Pulmonary artery endothelial cell (primary cell): Measurements from ENCODE around the gene ADGRB3. TPM values are rescaled to one million over a fixed set of nuclear protein-coding genes. Genes with fewer than 3 reads are reported as not detected.

Source experiments
- DNase-seq: peaks from one replicate; pipeline ENCODE4 v3.0.0-alpha.2; 2011; ENCODE audit warnings: low read depth, low spot score
- total RNA-seq: library from RNA; depleted of rRNA; stranded (reverse); fragments of >200 nt; gene quantifications from 2 replicates; pipeline ENCODE4 v1.2.3, GENCODE V29; 2014

The ADGRB3 gene
- total RNA-seq, 1 donor from 2014 or later: not detected

DNA sequence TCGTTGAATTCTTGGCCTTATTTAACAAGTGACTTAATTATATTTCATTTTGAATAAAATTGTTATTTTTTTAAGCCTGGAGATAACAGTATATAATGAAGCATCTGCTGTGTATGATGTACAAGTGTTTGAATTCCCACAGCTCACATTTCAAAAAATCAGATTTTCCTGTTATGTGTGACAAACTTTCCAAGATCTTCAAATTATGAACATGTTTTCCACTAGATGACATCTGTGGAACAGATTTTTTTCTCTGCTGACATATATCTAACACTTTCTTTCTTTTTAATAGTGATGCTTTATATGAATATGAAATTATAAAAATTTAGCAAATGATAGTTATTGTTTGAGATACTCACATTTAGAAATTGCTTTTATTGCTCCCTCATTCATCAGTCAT is 678.9 kb downstream of the ADGRB3 start:
- DNase-seq: no peak

DNA sequence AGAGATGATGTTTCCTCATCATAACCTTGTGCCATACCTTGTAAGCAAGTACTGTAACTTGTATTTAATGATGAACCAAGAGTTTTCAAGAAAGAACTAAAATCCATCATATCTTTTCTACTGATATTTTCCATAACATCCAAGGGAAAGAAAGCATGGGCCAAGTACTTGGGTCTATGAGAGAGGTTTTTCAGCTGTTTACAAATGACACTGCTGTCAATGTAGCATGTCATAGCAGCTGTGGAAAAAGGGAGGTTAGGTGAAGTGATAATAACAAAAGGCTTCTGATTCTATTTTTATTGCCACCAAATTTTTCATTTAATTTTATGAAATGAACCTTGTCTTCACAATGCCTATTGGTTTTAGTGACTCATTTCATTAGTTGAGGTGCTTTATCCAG is 679.4 kb downstream of the ADGRB3 start:
- no peak for DNase-seq

DNA sequence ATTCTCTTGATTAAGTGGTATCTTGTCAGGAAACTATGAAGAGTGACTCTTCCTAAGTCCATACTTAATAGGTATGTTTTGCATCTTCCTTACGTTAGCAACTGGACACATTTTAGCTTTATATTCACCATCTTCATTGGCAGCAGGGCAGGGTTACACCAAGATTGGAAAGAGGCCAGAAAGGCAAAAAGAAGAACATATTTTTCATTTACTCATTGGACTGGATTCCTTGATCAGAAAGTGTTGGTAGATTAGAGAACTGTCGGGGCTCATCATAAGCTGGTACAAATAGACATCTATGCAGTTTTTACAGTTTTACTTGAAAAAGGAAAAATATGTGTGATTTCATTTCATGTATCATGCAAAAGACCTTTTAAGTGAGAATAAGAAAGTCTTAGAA is 696.8 kb downstream of the ADGRB3 start:
- DNase-seq: no peak

DNA sequence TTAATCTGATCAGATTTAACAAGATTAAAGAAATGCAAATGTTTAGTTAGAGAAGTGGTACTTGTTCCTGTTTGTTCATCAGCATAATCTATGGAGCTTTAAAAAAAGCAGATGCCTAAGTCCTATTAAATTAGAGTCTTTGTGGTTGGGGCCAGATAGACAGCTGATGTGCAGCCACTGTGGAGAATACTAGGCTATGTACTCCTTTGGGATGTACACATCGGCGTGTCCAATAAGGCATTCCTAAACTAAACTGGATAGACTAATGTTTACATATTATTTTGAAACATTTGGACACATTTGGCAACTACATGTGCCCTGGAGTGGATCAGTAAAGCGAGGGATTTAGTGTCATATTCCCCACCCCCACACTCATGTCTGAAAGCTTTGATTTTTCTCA is 702.2 kb downstream of the ADGRB3 start:
- DNase-seq: no peak

DNA sequence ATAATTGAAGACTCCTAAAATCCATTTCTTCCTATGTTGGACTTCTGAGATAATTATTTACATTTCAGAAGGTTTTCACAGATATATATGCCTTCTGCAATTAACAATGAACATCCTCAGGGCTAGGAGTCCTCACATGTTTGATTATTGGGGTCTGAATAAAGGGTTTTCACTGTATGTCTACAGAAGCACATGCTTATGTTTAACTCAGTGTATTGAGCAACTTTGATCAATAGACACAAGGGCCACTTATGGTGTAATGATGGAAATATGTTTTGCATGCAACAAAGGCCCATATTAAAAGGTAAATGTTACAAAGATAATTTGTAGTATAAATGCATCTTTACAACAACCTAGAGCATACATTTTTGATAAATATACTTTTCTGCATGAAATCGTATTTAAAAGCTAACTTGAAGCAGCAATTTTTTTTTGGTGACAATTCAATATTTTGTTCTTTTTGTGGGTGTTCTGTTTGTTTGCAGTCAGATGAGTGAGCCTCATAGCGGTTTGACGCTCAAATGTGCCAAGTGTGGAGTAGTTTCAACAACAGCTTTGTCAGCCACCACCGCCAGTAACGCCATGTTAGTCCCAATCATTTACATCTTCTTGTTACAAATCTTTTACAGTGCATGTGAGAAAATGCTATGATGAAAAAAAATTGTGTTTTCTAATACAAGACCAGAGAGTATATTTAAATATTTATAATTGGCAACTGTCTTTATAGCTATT is 703.5 kb downstream of the ADGRB3 start:
- no peak for DNase-seq

DNA sequence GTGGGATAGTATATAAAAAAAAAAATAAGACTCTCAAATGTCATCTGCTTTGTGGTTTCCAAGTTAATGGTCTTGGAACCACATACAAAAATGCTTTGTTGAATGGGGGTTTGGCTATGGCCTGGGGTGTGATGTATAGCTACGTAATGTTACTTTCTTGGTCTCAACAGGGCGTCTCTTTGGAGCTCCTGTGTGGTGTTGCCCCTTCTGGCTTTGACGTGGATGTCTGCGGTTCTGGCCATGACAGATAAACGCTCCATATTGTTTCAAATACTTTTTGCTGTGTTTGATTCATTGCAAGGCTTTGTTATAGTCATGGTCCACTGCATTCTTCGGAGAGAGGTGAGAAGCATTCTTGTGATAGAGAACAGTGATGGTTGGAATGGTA is 704.1 kb downstream of the ADGRB3 start:
- no peak for DNase-seq

DNA sequence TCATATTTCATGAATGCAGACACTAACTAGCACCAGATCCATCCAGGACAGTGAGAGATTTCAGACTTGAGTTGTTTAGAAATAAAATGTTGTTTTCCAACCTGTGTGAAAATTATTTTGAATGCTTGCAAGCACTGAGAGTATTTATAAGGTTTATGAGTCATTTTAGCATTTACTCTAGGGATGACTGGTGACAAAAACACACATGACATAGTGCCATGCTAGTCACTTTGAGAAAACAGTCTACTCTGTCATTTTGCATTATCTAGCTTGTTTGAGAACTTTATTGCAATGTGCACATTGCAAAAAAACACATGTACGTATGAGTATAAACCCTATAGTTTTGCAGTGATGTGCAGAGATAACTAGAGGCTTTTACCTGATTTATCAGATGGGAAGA is 705.1 kb downstream of the ADGRB3 start:
- no peak for DNase-seq

DNA sequence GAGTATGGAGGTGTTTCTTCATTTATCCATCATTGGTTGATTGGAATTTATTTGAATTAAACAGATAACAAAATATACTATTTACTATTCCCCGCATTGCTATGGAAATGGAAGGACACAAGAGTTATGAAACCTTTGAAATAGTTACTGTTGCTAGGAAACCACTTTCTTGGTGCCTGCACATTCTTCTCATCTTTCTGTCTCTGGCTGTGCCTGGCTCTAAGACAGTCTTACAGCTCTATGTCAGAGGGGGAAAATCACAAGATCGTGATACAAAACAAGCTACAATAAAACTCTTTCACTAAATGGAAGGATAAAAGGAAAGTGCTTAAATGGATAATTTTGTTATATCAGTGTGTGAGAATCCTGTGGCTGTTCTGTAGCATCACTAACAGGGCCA is 708.8 kb downstream of the ADGRB3 start:
- no peak for DNase-seq

DNA sequence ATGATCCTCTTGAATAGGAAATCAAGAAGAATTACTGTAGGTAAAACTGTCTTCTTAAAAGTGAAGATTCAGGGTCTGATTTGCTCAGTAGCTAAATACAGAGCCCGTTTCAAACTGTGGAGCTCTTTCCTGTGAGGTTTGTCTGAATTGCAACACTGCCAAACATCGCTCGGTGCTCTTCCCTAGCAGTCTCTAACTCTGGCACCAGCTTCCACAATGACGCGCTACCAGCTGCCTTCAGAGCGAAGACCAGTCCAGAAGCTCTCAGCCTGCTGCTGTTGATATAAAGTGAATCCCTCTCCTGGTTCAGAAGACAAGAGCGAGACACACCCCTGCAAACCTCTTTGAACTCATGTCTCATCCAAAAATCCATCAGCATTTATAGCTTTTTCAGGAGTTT is 714.7 kb downstream of the ADGRB3 start:
- no peak for DNase-seq

DNA sequence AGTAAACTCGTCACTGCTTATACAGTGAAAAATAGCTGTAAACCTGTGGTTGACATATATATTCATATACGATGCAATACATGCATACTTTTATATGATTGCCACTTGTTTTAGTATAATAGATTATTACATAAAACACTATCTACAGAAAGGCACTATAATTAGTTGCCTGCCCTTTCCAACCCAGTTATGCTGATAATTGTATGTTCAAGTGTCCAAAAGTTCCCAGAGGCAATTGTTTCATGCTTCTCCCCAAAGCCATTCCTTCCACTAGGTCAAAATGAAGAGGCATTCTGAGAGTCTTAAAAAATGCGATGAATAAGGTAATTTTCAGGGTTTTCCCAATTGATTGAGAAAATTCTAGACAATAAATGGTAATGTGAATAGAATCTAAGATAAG is 727.1 kb downstream of the ADGRB3 start:
- DNase-seq: no peak

DNA sequence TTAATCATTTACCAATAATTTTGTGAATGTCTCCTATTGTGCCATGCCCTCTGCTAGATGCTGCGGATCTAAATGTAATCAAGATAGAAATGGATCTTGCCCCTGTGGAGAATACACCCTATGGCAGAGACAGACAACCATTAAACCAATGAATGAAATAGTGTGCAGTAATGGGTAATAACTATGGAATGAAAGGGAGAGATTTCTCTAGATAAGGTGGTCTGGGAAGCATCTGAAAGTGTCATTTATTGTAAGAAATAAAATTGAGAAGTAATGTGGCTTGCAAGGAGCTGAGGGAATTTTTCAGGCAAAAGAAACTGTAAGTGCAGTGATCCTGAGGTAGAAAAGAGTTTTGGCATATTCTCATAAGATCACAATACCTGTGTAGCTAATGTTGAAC is 731.7 kb downstream of the ADGRB3 start:
- no peak for DNase-seq

DNA sequence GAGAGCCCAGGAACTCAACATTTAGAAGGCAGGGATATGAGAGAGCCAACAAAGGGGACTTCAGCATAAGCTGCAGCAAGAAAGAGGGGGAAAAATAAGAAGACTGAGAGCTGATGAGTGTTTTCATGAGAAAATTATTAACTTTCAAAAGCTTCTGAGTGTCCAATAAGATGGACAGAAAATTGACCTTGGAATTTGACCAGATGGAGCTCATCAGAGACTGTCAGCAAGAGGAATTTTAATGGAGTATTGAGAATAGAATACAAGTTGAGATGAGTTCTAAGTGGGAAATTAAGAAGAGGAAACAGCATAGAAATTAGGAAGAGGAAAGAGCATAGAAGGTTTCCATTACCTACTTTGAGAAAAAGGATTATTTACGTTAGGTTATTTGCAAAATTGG is 733.5 kb downstream of the ADGRB3 start:
- DNase-seq: no peak

DNA sequence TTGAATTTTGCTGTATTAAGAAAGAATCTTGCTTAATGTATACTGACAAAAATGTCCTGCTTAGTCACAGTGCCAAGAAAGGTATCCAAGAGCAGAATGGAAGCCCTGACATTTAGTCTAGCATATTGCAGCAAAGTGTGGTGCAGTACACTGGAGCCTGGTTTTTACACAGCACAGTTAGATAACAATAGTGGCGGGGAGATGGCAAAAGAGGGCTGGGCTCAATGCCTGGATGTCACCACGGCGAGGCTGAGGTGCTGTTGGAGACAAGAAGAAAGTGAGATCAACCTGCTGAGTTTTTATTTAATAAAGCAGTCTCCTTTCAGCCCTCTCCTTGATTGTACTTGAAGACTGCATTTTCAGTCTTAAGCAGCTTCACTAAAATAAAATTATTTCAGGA is 735.7 kb downstream of the ADGRB3 start:
- no peak for DNase-seq

DNA sequence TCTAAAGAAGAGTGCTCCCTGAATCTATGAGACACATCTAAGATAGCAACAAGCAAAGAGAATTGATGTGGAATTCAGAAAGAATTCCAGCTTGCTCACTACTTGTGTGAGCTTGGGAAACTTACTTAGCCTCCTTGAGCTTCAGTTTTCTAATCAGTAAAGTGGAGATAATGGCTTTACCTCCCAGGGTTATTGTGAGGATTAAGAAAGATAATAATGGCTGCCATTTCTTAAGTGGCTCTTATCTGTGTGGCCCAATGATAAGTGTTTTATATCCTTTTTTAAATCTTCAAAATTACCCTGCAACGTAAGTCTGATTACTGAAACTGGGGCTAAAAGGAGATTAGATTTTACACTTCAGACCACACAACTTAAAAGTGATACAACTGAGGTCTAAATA is 743.2 kb downstream of the ADGRB3 start:
- no peak for DNase-seq

DNA sequence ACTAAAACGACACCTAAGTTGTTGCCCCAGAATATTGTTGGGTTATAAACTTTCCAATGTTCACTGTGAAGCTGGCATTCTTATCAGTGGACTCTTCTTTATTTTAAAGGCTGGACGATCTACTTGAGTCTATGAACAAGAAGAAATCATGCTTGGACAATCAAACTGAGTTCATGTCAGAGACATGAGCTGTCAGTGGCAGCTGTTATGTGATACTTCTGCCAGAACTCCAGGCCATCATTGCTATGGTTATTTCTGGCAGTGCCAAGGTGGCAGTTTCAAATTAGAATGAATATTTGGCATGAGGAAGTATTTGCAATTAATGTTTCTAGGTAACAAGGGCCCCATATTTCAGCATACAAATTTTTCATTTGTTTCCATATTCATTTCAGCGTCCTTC is 744.4 kb downstream of the ADGRB3 start:
- DNase-seq: no peak

DNA sequence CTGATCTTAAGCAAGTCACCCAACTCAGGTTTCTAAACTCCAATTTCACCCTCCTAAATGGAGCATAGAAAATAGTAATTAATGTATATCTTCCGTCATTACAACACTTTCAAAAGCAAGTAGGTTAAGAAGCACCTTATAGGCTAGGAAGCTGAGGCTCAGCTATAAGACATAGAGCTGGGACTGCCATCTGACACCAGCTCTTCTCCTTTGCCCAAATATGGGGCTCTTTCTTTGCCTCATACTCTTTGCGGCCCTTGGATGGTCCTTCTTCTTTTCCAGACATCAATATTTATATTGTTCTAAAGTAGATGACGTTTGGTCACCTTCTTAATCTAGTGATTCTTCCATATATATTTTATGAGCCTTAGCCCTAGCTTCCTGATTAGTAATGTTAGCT is 748.5 kb downstream of the ADGRB3 start:
- DNase-seq: no peak

DNA sequence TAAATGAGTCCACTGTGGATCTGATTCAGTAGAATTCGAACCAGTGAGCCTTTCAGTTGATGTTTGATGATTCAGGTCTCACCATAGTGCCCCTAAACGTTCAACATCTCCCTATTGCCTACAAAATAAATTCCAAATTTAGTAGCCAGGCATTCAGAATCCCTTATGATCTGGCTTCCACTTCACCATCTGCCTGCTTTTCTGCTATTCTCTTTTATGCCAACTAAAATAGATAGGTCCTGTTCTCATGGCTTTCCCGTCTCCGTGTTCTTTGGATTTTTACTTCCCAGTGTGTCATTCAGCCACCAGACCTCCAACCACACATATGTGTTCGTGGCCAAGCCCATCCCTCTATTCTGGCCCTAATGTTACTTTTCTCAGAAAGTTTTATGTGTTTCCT is 751.3 kb downstream of the ADGRB3 start:
- DNase-seq: no peak

DNA sequence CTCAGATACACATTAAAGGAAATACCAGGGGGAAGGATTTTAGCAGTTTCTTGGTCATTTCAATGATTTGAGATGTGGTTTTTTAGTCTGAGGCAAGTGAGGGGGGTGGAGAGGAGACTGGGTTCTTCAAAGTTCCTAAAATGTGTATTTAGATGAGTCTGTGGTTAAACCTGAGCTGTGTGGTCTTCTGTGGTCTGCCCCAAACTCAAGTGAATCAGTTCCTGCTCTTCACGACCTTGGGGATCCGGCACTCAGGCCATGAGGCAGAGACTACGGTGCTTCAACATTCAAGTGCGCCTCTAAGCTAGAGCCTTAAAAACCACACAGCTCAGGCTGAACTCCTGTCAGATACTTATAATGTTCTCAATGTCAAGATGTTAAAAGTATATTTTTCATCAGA is 755.0 kb downstream of the ADGRB3 start:
- DNase-seq: no peak

DNA sequence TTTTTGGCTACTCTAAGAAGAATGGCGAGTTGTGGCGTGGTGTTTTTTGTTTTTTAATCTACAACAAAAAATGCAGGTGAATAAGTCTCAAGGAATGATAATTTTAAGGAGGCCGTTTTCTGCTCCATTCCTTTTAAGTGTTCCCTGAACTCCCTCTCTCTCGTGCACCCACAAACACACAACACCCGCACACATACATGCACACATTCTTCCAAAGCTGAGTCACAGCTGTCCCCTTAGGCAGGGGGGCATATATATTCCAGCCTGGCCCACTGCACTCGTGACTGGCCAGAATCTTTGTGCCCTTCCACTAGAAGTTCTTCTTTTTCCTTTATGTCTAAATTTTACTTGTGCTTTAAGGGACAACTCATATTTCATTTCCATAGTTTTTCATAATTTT is 756.0 kb downstream of the ADGRB3 start:
- DNase-seq: no peak

DNA sequence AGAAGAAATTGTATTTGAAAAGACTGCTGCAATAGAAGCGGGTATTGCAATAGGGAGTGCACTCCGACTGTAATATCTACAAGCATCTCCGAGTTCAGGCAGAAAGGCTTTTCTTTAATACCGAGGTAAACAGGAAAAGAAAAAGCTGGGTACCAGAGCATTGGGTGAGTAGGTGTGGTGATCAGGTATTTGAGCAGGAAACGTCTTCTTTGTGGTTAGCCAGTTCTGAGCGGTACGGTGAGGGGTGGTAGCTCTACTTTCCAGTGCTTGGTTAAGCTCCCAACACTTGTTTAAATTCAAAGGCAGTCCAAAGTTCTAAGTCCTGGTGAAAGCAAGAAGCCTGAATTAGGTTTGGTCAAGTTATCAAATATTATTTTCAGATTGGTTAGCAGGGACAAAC is 757.7 kb downstream of the ADGRB3 start:
- DNase-seq: no peak

DNA sequence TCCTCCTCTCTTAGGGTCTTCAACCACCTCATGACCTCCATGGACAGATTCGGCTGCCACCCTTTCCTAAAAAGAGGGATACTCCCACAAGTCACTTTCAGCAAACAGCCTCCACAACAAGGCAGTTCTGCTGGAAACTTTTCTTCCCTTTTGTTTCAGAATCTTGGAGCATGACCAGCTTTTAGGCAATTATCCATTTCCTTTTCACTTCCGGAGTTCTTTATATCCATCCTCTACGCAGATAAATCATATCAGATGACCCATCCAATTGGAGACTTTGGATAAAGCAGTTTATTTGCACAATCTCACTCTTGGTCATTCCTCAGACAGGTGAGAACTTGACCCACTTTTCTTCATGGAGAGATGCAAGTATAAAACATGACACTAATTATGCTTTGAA is 763.2 kb downstream of the ADGRB3 start:
- DNase-seq: no peak

DNA sequence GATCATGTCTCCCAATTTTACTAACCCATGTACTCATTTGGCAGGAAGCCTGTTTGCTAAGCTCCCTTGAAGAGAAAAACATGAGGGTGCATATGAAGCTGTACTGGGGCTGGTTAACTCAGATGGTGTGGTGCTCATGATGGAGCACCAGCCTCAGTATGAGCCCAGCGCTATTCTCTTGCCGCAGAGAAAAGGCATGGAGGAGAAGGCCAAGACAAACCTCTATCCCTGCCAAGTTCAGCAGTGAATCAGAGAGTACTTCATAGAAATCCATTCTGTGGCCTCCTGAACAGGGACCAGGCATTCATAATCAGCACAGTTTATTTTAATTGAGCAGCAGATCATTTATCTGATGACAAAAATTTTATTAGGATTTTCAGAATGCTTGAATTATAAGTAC is 763.6 kb downstream of the ADGRB3 start:
- no peak for DNase-seq

DNA sequence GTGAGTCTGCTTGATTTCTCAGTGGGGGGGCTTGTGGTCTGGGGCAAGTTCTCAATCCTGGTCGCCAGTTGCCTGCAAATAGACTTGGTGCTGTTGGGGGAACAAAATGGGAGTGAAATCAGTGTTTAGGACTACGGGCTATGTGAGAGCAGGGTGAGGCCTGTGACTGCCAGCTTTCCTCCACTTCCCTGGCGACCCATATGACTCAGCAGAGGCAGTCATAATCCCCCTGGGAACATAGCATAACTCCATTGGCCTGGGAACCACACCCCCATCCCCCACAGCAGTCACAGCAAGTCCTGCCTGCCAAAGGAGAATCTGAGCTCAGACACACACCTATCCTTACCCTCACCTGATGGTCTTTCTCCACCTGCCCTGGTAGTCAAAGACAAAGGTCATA is 773.8 kb downstream of the ADGRB3 start:
- DNase-seq: no peak

DNA sequence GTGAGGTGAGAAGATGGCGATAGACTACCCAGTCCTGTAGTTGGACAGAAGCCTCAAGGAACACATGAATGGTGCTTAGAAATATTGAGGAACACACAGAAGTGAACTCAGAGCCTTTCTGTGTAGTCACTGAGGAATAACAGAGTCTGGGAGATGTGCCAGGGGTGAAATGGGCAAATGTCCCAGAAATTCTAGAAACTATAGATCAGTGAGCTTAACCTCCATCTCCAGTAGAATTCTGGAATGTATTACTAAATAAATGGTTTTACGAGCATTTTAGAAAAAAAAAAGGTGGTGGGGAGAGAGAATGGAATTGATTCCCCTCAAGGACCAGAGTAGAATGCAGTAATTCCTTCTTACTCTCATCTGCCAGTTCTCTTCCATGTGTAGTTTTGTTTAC is 781.7 kb downstream of the ADGRB3 start:
- no peak for DNase-seq
